Gastroesophageal sphincter (tissue), 3 donors: ENCODE results near the gene SPATC1L.

ENCODE experiments used
- CTCF ChIP-seq, 4 experiments: fragments of 200-600 bp in 2 of 4; fragments of 450-650 bp in 2 of 4; sonication (generic) in 1 of 4; IDR thresholded peaks; one replicate each; pipeline ENCODE4 v1.5.1; 2017 to 2019; ENCODE audit warnings: antibody characterized with exemption in 4 of 4, mild to moderate bottlenecking in 2 of 4, moderate library complexity in 2 of 4
- POLR2A ChIP-seq, 2 donors: fragments of 450-650 bp; IDR thresholded peaks; one replicate each; pipeline ENCODE4 v1.6.1; 2017; ENCODE audit warnings: antibody characterized with exemption in 2 of 2, mild to moderate bottlenecking in 2 of 2, moderate library complexity in 1 of 2

- no peak for TF ChIP-seq CTCF (IDR thresholded peaks at IDR 0.05)
- no peak for TF ChIP-seq POLR2A (IDR thresholded peaks at IDR 0.05)
These were observed 5.3 kb downstream of the SPATC1L start for GRCh38 chr21:46178961-46179360.
